Subcutaneous abdominal adipose tissue (tissue), 5 donors: ENCODE data around the gene NAV2.
A peak's percentile ranks its signal among the peaks of the same experiment; 100 is the strongest.
"Not testable (repeated sequence)": the region's sequence is repeated elsewhere in the genome, so short reads cannot be mapped to it uniquely, and the experiment has no call there.

Experiments used
- H3K27ac ChIP-seq: one replicate; pipeline ENCODE4 v1.7.0; 2013; ENCODE audit warnings: low read depth, mild to moderate bottlenecking, inconsistent platforms, low read length, moderate library complexity
- H3K27me3 ChIP-seq, 5 donors: one replicate each; pipeline ENCODE4 v1.7.0; 2013; ENCODE audit warnings: low read length in 5 of 5, inconsistent platforms in 1 of 5; ENCODE audit not compliant: control insufficient read depth in 5 of 5, insufficient read depth in 4 of 5
- H3K36me3 ChIP-seq, 5 donors: one replicate each; pipeline ENCODE4 v1.7.0; 2013; ENCODE audit warnings: low read length in 5 of 5; ENCODE audit not compliant: control insufficient read depth in 5 of 5, insufficient read depth in 5 of 5
- H3K4me1 ChIP-seq, 5 donors: one replicate each; pipeline ENCODE4 v1.7.0; 2013; ENCODE audit warnings: low read length in 5 of 5, mild to moderate bottlenecking in 3 of 5, moderate library complexity in 1 of 5; ENCODE audit not compliant: control insufficient read depth in 5 of 5, insufficient read depth in 5 of 5
- H3K4me3 ChIP-seq, 5 donors: one replicate each; pipeline ENCODE4 v1.7.0; 2013; ENCODE audit warnings: low read length in 5 of 5, low read depth in 1 of 5
- H3K9ac ChIP-seq, 5 donors: one replicate each; pipeline ENCODE4 v1.7.0; 2013; ENCODE audit warnings: low read length in 5 of 5, mild to moderate bottlenecking in 4 of 5, moderate library complexity in 3 of 5
- H3K9me3 ChIP-seq, 5 donors: one replicate each; pipeline ENCODE4 v1.7.0; 2013; ENCODE audit warnings: low read length in 5 of 5; ENCODE audit not compliant: control insufficient read depth in 5 of 5
- donor health status: healthy.
- donor health status: healthy.
- donor health status: healthy.
- donor health status: healthy.
- donor health status: healthy.

NAV2 gene

GRCh38 chr11:20119315-20119714 is 406.7 kb downstream of the NAV2 start:
- peaks cover 0 to 27% (median 15%) of the 10 kb centered on the region in 5 donors for H3K36me3 ChIP-seq

GRCh38 chr11:20120134-20120925 is 407.7 kb downstream of the NAV2 start:
- no peak overlapping the region for H3K9ac ChIP-seq
- H3K9me3 ChIP-seq: no peaks in the 10 kb centered on the region
- H3K4me3 ChIP-seq: no peak overlapping the region
- H3K4me1 ChIP-seq: no peaks in the 10 kb centered on the region
- peaks cover 0 to 23% (median 15%) of the 10 kb centered on the region in 5 donors for H3K36me3 ChIP-seq
- no peaks in the 10 kb centered on the region for H3K27me3 ChIP-seq
- no peak overlapping the region for H3K27ac ChIP-seq

More at GRCh38 chr11:20119315-20119714, 406.7 kb downstream of the NAV2 start:
- Histone ChIP-seq H3K9me3 (no peaks in the 10 kb centered on the region), H3K4me3 (no peak overlapping the region), H3K9ac (no peak overlapping the region), H3K27me3 (no peaks in the 10 kb centered on the region), H3K4me1 (no peaks in the 10 kb centered on the region), H3K27ac (no peak overlapping the region)

- Histone ChIP-seq H3K4me1 (no peaks in the 10 kb centered on the region), H3K36me3 (peaks cover 0 to 21% (median 15%) of the 10 kb centered on the region in 5 donors), H3K9ac (no peak overlapping the region), H3K27me3 (no peaks in the 10 kb centered on the region), H3K27ac (no peak overlapping the region), H3K9me3 (no peaks in the 10 kb centered on the region), H3K4me3 (no peak overlapping the region)
These were observed 409.5 kb downstream of the NAV2 start for GRCh38 chr11:20122131-20122530.

GRCh38 chr11:20125927-20126326 is 413.3 kb downstream of the NAV2 start:
- Histone ChIP-seq H3K9me3 (no peaks in the 10 kb centered on the region), H3K4me3 (no peak overlapping the region), H3K4me1 (no peaks in the 10 kb centered on the region), H3K27me3 (no peaks in the 10 kb centered on the region), H3K36me3 (no peaks in the 10 kb centered on the region), H3K27ac (no peak overlapping the region), H3K9ac (no peak overlapping the region)

- H3K9me3 ChIP-seq: no peaks in the 10 kb centered on the region
- no peak overlapping the region for H3K27ac ChIP-seq
- H3K36me3 ChIP-seq: no peaks in the 10 kb centered on the region
- no peak overlapping the region for H3K9ac ChIP-seq
- H3K4me1 ChIP-seq: peaks cover 0 to 2% (median 2%) of the 10 kb centered on the region in 5 donors
- peaks cover 0 to 4% (median 3%) of the 10 kb centered on the region in 5 donors for H3K27me3 ChIP-seq
- H3K4me3 ChIP-seq: no peak overlapping the region
These were observed 414.1 kb downstream of the NAV2 start for GRCh38 chr11:20126724-20127123.

- Histone ChIP-seq H3K36me3 (no peaks in the 10 kb centered on the region), H3K27ac (no peak overlapping the region), H3K9me3 (no peaks in the 10 kb centered on the region), H3K27me3 (peaks cover 0 to 11% (median 6%) of the 10 kb centered on the region in 5 donors), H3K9ac (no peak overlapping the region), H3K4me3 (no peak overlapping the region), H3K4me1 (peaks cover 0 to 11% (median 9%) of the 10 kb centered on the region in 5 donors)
These were observed 415.3 kb downstream of the NAV2 start for GRCh38 chr11:20127671-20128527.

GRCh38 chr11:20128528-20128825 is 415.8 kb downstream of the NAV2 start:
- H3K27me3 ChIP-seq: peaks cover 0 to 17% (median 6%) of the 10 kb centered on the region in 5 donors
- H3K9me3 ChIP-seq, H3K9ac ChIP-seq: not testable (repeated sequence)

GRCh38 chr11:20129665-20130064 is 417.0 kb downstream of the NAV2 start:
- peaks cover 0 to 11% (median 9%) of the 10 kb centered on the region in 5 donors for H3K4me1 ChIP-seq
- no peak overlapping the region for H3K27ac ChIP-seq
- H3K4me3 ChIP-seq: no peak overlapping the region
- H3K9ac ChIP-seq: no peak overlapping the region
- no peaks in the 10 kb centered on the region for H3K36me3 ChIP-seq
- H3K9me3 ChIP-seq: no peaks in the 10 kb centered on the region
- H3K27me3 ChIP-seq: peaks cover 0 to 20% (median 6%) of the 10 kb centered on the region in 5 donors

More at GRCh38 chr11:20128528-20128825, 415.8 kb downstream of the NAV2 start:
- H3K4me1 ChIP-seq: peaks cover 0 to 11% (median 9%) of the 10 kb centered on the region in 5 donors
- not testable (repeated sequence) for H3K36me3 ChIP-seq, H3K4me3 ChIP-seq, H3K27ac ChIP-seq

- peaks cover 0 to 11% (median 9%) of the 10 kb centered on the region in 5 donors for H3K4me1 ChIP-seq
- H3K9me3 ChIP-seq: no peaks in the 10 kb centered on the region
- H3K4me3 ChIP-seq: peak overlapping the region; percentile 64 to 78 (median 70)
- H3K27me3 ChIP-seq: peaks cover 0 to 20% (median 6%) of the 10 kb centered on the region in 5 donors
- H3K36me3 ChIP-seq: no peaks in the 10 kb centered on the region
- peak overlapping the region in 3 of 5 donors; percentile 35 to 73 (median 37) for H3K9ac ChIP-seq
- H3K27ac ChIP-seq: no peak overlapping the region
These were observed 419.4 kb downstream of the NAV2 start for GRCh38 chr11:20131788-20132666.
